ENCODE measurements around the gene TNNI3. TPM values are rescaled to one million over a fixed set of nuclear protein-coding genes. Genes with fewer than 3 reads are reported as not detected.

Gene TNNI3
- total and polyA plus RNA-seq, 9 of the 15 experiments (the other 6 are each of a cell fraction or from before 2014, with no cell fraction given): 4.7 to 158 (median 42.0) TPM

GRCh38 chr19:55157064-55157908 is at the start of gene TNNI3 (continued):
- TF ChIP-seq SETDB1 (IDR thresholded peaks at IDR 0.05; ENCODE audit: low read length) (no peak), ESRRA (IDR thresholded peaks at IDR 0.05; ENCODE audit: borderline replicate concordance, low read depth) (peak; percentile 77; the same call in 1 of the 2 replicates), SMAD4 (CRISPR knock-in tag; conservative IDR thresholded peaks at IDR 0.05) (no peak), SPI1 (IDR thresholded peaks at IDR 0.05; ENCODE audit: borderline replicate concordance, low read depth, low read length) (peak; percentile 88), EGR1 (conservative IDR thresholded peaks at IDR 0.05) (0 out of 2 replicates have a peak, but pooled peaks have one; percentile 20), CBFB (CRISPR knock-in tag; IDR thresholded peaks at IDR 0.05) (no peak), GATAD2A (IDR thresholded peaks at IDR 0.05) (no peak), ZFX (CRISPR knock-in tag; IDR thresholded peaks at IDR 0.05) (no peak), TEAD4 (IDR thresholded peaks at IDR 0.05; ENCODE audit: low read length) (no peak), TEAD4 (CRISPR knock-in tag; IDR thresholded peaks at IDR 0.05; ENCODE audit: borderline replicate concordance) (no peak), E2F4 (CRISPR knock-in tag; IDR thresholded peaks at IDR 0.05; ENCODE audit: low read depth) (no peak), TFAP4 (CRISPR knock-in tag; IDR thresholded peaks at IDR 0.05; ENCODE audit: borderline replicate concordance) (peak; percentile 29; the same call in 1 of the 2 replicates), ZBTB17 (CRISPR knock-in tag; IDR thresholded peaks at IDR 0.05) (0 out of 2 replicates have a peak, but pooled peaks have one; percentile 14), ETS2 (tag; IDR thresholded peaks at IDR 0.05; ENCODE audit: borderline replicate concordance, poor library complexity, severe bottlenecking) (no peak), TAF7 (tag; IDR thresholded peaks at IDR 0.05) (no peak), TRIM25 (IDR thresholded peaks at IDR 0.05; ENCODE audit: borderline replicate concordance) (no peak), CHD4 (IDR thresholded peaks at IDR 0.05; ENCODE audit: insufficient read depth, insufficient replicate concordance, low read depth, low read length, poor library complexity, severe bottlenecking) (no peak), PHTF2 (CRISPR knock-in tag; IDR thresholded peaks at IDR 0.05) (no peak), MXI1 (IDR thresholded peaks at IDR 0.05; ENCODE audit: low read depth, low read length) (no peak), HLTF (IDR thresholded peaks at IDR 0.05) (no peak), SRSF1 (IDR thresholded peaks at IDR 0.05; ENCODE audit: low read depth, low read length) (no peak), STAG1 (CRISPR knock-in tag; IDR thresholded peaks at IDR 0.05; ENCODE audit: borderline replicate concordance) (no peak; the same call in 1 of the 2 replicates)
